Measurements from ENCODE around the gene CDC14B.
"Not testable (repeated sequence)": the region's sequence is repeated elsewhere in the genome, so short reads cannot be mapped to it uniquely, and the experiment has no call there.

The CDC14B gene

GRCh38 chr9:96621618-96622017, 2.0 kb upstream of the CDC14B start:
- no peak for DNase-seq (ENCODE audit: low read depth)

DNA sequence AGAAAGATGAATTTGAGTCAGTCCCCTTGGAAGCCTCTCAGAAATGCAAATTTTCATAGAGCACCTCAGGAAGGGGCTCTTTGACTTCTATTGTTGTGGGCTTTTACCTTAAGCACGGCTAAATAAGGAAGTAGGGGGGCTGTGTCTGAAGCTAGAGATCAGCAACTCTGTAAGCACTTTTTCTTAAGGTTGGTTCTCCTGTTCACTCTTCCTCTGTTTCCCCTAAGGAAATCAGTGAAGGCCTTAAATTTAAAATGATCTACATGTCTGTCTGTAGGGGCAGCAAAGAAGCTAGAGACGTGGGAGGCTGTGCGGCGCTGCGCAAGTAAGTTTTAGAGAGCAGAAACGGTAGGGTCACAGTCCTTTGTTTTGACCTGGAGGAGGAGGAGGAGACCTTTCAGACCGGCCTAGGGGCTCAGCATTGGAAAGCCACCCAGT, 1.2 kb upstream of the CDC14B start:
- DNase-seq (ENCODE audit: low read depth) = no peak

GRCh38 chr9:96620181-96620514, 505 bp upstream of the CDC14B start:
- no peak for DNase-seq (ENCODE audit: low read depth)

DNA sequence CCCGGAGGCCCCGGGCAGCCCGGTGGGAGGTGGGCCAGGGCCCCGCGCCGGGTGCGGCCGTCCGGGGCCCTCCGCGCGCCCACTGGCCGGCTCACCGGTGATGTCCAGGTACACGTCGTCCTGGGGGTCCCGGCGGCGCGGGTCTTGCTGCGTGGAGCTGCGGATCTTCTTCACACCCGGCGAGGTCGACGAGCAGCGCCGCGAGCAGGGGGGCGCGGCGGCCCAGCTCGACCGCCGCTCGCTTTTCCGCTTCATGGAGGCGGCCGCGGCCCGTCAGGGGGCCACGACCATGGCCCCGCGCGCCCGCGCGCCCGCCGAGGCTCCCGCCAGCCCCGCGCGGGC, 548 bp downstream of the CDC14B start:
- DNase-seq (ENCODE audit: low read depth) = no peak

GRCh38 chr9:96618209-96619123, 1.2 kb downstream of the CDC14B start:
- no peak for DNase-seq (ENCODE audit: low read depth)

GRCh38 chr9:96617439-96618185, 2.0 kb downstream of the CDC14B start:
- DNase-seq (ENCODE audit: low read depth) = no peak

GRCh38 chr9:96616817-96617438, 2.7 kb downstream of the CDC14B start:
- DNase-seq (ENCODE audit: low read depth) = no peak

DNA sequence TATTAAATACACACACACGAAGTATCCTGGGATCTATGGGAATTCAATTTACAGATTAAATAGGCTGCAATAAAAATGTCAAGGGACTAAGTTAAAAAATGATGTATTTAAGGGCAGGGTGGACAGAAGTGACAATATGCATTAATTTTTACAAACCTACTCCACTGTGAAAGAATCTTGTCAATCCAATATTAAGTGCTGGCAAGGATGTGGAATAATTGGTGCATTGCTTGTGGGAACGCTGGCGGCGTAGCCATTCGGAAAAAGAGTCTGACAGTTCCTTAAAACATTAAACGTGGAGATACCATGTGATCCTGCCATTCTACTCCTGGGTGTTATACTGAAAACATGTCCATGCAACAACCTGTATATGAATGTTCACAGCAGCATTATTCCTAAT, 4.2 kb downstream of the CDC14B start:
- no peak for DNase-seq (ENCODE audit: low read depth)

GRCh38 chr9:96614664-96615063, 5.0 kb downstream of the CDC14B start:
- not testable (repeated sequence) for DNase-seq (ENCODE audit: low read depth)

GRCh38 chr9:96612966-96613589, 6.6 kb downstream of the CDC14B start:
- DNase-seq (ENCODE audit: low read depth) = no peak

GRCh38 chr9:96612105-96612965, 7.3 kb downstream of the CDC14B start:
- no peak for DNase-seq (ENCODE audit: low read depth)

DNA sequence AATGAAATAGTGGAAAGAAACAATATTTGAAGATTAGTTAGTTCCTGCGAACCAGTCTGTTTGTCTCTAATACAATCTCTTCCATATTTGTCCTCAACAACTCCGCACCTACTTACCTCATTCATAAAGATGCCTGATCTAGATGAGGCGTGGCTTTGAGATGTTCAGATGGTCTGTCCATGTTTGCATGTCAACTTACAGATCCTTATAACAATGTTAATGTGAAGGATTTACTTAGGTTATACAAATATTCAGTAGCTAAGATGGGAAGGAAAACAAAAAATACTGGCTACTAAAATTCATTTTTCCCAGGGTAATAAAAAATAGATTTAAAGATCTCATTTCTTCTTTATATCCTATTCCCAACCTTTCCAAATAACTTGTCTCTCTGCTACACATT, 8.3 kb downstream of the CDC14B start:
- DNase-seq (ENCODE audit: low read depth) = no peak

DNA sequence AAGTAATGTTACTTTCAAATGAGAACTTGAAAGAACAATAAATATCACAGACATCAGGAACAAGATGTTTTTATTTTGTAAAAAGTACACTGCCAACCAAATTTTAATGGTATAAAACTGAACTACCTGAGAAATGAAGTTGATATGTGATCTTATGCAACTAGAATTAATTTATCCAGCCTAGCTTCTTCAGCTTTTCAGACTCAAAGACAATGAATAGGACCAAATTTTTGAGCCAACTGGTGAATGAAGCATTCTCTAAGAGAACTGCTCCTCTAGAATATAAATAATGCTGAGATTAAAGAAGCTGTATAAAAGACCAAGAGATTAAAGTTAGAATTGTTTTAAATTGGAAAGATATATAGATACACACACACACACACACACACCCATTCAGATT, 9.9 kb downstream of the CDC14B start:
- no peak for DNase-seq (ENCODE audit: low read depth)

DNA sequence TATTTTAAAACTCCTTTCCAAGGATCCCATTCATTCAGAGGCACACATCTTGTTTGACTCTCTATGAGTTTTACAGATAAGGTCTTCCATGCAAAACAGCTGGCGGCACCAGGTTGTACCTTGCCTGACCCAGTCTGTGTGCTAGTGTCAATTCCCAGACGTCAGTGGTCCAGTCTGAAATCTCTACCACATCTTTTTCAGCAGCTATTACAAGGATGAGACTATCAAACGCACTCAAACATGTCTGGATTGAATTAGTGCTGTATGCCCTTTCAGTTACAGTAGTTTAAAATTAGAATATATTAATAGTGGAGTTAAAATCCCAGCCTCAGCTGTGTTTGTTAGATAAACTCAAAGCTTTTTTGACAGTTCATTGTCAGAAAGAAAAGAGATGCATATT, 11.7 kb downstream of the CDC14B start:
- DNase-seq (ENCODE audit: low read depth) = no peak

DNA sequence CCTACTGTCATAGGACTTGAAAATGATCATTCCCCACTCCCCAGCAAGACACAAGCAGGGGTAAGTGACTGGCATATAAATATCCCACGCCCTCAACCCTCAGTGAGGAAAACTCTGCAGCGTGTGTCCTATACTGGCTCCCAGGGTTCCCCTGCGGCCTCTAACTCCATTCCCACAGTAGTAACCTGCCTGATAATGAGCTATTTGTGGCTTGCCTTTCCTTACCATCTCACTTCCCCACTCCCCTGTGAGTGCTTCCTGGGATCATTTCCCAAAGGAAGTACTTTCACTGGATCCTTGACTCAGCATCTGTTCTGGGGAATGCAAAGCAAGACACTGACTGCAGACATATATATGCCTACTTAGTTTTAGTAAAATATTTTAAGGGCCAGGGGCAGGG, 14.3 kb downstream of the CDC14B start:
- DNase-seq (ENCODE audit: low read depth) = no peak

DNA sequence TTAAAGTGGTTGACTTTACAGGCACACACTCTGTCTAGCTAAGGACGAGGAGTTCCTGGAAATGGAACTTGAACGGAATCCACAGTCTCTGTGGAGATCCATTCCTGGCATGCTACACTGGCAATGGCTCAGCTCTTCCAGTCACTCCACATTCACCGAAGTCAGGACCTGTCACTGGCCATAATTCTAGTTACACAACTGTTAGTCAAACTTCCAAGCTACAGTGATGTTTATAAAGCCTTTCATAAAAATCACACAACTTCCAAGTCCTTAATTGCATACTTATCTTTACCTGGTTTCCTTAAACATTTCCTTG, 15.7 kb downstream of the CDC14B start:
- DNase-seq (ENCODE audit: low read depth) = no peak

DNA sequence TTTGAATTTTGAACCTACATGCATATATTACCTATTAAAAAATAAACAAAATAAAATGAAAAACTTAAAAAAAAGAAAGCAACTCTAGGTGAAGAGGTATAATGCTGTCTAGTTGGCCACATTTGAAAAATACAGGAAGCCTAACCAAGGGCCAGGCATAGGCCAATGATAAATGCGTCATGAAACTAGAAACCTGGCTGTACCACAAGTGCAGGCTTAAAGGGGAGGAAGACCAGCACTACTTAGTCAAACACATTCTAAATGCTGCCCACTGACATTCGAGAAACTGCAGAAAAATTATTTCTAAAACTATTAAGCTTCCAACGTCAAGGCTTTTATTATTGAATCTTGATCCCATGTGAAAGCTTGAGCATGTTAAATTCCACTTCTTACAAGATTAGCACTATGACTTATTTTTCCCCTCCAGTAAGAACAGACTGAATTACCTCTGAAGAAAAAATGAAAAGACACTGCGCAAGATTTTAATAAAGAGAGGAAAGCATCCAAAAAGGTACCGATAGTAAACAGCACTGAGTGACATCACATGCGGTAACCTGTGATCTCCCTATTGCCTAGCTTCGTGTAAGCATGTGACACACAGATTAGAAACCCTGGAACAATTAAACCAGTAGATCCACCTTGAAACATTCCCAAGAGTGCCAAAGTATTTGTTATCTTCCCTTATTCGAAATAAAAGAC, 16.2 kb downstream of the CDC14B start:
- DNase-seq (ENCODE audit: low read depth) = no peak

DNA sequence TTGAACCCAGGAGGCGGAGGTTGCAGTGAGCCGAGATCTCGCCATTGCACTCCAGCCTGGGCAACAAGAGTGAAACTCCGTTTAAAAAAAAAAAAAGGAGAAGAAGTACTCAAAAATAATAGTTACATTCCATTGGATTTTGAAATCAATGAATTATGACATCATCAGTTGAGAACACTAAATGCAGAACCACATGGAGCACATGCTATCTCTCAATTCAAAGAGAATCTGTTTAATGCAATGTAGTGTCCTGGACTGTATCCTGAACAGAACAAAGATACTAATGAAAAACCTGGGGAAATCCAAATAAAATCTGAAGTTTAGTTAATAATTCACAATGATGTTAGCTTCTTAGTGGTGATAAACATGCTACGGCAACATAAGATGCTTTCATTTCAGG, 20.3 kb downstream of the CDC14B start:
- no peak for DNase-seq (ENCODE audit: low read depth)

DNA sequence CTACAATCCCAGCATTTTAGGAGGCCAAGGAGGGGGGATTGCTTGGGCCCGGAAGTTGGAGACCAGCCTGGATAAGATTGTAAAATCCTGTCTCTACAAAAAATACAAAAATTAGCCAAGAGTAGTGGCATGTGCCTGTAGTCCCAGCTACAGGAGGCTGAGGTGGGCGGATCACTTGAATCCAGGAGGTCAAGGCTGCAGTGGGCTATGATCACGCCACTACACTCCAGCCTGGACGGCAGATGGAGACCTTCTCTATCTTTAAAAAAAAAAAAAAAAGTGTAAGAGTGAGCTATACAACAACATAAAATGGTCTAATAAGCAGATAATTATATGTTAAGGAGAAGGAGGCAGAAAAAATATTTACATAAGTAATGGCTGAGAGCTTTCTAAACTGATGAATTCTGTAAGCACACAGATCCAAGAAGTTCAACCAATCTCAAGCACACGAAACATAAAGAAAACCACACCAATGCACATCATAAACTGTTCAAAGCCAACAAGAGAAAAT, 23.0 kb downstream of the CDC14B start:
- no peak for DNase-seq (ENCODE audit: low read depth)

- no peak for DNase-seq (ENCODE audit: low read depth)
Observed at GRCh38 chr9:96587338-96588315, 32.0 kb downstream of the CDC14B start.

All from stimulated activated CD8-positive, alpha-beta memory T cell treated with anti-CD3 and anti-CD28 coated beads, Interleukin-12 subunit alpha, Interleukin-12 subunit beta, amount 100 ng/mL, for 4 hours (primary cell).